Measurements from ENCODE around the gene ASB16. TPM values are rescaled to one million over a fixed set of nuclear protein-coding genes. Genes with fewer than 3 reads are reported as not detected.

The ASB16 gene
- total and polyA plus RNA-seq, 9 of the 15 experiments (the other 6 are each of a cell fraction or from before 2014, with no cell fraction given) = 0.03 to 0.07 TPM; not detected in 7

GRCh38 chr17:44137891-44138709, 32.4 kb upstream of the ASB16 start (continued):
- TF ChIP-seq MAFF (IDR thresholded peaks at IDR 0.05; ENCODE audit: low read length) = no peak
- TF ChIP-seq PTBP1 (IDR thresholded peaks at IDR 0.05; ENCODE audit: low read depth, low read length) = no peak
- TF ChIP-seq ZBTB7A (IDR thresholded peaks at IDR 0.05; ENCODE audit: borderline replicate concordance, control insufficient read depth, low read depth, low read length) = peak; percentile 94
- TF ChIP-seq, protein P1, sequence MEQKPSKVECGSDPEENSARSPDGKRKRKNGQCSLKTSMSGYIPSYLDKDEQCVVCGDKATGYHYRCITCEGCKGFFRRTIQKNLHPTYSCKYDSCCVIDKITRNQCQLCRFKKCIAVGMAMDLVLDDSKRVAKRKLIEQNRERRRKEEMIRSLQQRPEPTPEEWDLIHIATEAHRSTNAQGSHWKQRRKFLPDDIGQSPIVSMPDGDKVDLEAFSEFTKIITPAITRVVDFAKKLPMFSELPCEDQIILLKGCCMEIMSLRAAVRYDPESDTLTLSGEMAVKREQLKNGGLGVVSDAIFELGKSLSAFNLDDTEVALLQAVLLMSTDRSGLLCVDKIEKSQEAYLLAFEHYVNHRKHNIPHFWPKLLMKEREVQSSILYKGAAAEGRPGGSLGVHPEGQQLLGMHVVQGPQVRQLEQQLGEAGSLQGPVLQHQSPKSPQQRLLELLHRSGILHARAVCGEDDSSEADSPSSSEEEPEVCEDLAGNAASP (IDR thresholded peaks at IDR 0.05) = no peak
- TF ChIP-seq, protein P2, sequence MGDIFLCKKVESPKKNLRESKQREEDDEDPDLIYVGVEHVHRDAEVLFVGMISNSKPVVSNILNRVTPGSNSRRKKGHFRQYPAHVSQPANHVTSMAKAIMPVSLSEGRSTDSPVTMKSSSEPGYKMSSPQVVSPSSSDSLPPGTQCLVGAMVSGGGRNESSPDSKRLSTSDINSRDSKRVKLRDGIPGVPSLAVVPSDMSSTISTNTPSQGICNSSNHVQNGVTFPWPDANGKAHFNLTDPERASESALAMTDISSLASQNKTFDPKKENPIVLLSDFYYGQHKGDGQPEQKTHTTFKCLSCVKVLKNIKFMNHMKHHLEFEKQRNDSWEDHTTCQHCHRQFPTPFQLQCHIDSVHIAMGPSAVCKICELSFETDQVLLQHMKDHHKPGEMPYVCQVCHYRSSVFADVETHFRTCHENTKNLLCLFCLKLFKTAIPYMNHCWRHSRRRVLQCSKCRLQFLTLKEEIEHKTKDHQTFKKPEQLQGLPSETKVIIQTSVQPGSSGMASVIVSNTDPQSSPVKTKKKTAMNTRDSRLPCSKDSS (IDR thresholded peaks at IDR 0.05; ENCODE audit: low read depth, partially characterized antibody) = no peak
- no peak for TF ChIP-seq BCL6 (CRISPR knock-in tag; IDR thresholded peaks at IDR 0.05)
- TF ChIP-seq CBX2 (IDR thresholded peaks at IDR 0.05; ENCODE audit: insufficient read depth, low read length, poor library complexity, severe bottlenecking) = no peak
- peak; percentile 80 for TF ChIP-seq HDAC2 (IDR thresholded peaks at IDR 0.05)
- TF ChIP-seq, protein P3, sequence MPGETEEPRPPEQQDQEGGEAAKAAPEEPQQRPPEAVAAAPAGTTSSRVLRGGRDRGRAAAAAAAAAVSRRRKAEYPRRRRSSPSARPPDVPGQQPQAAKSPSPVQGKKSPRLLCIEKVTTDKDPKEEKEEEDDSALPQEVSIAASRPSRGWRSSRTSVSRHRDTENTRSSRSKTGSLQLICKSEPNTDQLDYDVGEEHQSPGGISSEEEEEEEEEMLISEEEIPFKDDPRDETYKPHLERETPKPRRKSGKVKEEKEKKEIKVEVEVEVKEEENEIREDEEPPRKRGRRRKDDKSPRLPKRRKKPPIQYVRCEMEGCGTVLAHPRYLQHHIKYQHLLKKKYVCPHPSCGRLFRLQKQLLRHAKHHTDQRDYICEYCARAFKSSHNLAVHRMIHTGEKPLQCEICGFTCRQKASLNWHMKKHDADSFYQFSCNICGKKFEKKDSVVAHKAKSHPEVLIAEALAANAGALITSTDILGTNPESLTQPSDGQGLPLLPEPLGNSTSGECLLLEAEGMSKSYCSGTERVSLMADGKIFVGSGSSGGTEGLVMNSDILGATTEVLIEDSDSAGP (CRISPR knock-in tag; IDR thresholded peaks at IDR 0.05) = no peak
- TF ChIP-seq GABPA (tag; conservative IDR thresholded peaks at IDR 0.05; ENCODE audit: low read depth) = no peak
- no peak for TF ChIP-seq FOXA1 (IDR thresholded peaks at IDR 0.05; ENCODE audit: borderline replicate concordance)
- TF ChIP-seq HDAC3 (IDR thresholded peaks at IDR 0.05; ENCODE audit: borderline replicate concordance, partially characterized antibody) = peak; percentile 26
- TF ChIP-seq, protein P4, sequence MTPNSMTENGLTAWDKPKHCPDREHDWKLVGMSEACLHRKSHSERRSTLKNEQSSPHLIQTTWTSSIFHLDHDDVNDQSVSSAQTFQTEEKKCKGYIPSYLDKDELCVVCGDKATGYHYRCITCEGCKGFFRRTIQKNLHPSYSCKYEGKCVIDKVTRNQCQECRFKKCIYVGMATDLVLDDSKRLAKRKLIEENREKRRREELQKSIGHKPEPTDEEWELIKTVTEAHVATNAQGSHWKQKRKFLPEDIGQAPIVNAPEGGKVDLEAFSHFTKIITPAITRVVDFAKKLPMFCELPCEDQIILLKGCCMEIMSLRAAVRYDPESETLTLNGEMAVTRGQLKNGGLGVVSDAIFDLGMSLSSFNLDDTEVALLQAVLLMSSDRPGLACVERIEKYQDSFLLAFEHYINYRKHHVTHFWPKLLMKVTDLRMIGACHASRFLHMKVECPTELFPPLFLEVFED (CRISPR knock-in tag; conservative IDR thresholded peaks at IDR 0.05) = no peak
- TF ChIP-seq TBP (optimal IDR thresholded peaks at IDR 0.05; ENCODE audit: low read depth, low read length) = no peak
- TF ChIP-seq CBX3 (IDR thresholded peaks at IDR 0.05; ENCODE audit: borderline replicate concordance in 1 of 2, low read length in 2 of 2) = no peak; a peak in 2 of 3 replicates
- TF ChIP-seq STAT6 (CRISPR knock-in tag; IDR thresholded peaks at IDR 0.05) = no peak
- TF ChIP-seq RBFOX2 (IDR thresholded peaks at IDR 0.05; ENCODE audit: low read depth, low read length) = peak; percentile 83
- TF ChIP-seq OTX1 (CRISPR knock-in tag; IDR thresholded peaks at IDR 0.05) = no peak
